ENCODE results near the gene HOXB4. TPM values are rescaled to one million over a fixed set of nuclear protein-coding genes. Genes with fewer than 3 reads are reported as not detected.

HOXB4 gene
- total RNA-seq, 4 donors from 2014 or later: 1.6 to 8.7 (median 3.4) TPM

DNA sequence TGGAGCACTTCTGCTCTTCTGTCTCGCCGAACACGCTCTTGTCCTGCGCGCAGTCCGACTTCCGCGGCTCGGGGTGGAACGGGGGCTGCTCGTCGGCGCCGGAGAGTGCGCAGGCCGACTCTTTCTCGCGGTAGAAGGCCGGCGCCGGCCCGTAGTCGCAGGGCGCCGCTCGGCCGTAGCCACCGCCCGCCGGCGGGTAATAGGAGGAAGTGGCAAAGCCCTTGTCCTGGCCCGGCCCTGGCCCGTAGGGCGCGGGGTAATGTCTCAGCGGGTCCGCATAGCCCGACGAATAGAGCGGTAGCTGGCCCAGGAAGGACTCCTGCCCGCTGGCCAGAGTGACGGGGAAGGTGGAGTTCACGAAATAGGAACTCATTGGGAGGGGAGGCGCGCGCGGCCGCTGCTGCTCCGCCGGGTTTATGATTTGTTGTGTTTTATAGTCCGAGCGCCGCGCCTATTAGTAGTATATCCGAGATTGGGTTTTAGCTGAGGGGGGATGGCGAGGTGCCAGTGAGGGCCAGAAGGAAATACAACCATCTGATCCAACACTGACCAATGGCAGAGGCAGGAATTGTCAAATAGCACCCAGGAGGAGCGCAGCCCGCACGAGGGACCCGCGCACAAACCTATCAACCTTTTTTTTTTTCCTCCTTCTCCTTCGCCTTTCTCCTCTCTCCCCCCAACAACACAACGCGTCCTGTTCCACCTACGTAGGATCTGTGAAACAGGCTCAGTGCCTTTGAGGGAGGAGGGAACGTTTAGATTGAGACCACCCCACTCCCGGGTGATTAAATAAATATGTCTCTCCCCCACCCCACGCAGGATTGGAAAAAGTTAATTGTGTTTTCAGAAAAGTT is 19.9 kb upstream of the HOXB4 start:
- no peak for DNase-seq (ENCODE audit: low spot score)
- no peak for TF ChIP-seq CTCF (IDR thresholded peaks at IDR 0.05)
- peak; percentile 34 for ATAC-seq (ENCODE audit: low FRiP score)

DNA sequence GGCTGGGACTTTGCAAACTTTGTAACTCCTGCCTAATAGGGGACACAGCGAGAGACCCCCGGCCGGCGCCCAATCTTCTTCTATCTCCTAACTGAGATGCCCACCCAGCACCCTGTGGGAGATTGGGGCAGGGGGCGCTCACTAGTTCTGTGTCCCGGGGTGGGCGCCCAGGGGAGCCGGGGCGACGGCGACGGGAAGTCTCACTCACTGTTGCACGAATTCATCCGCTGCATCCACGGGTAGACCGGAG is 19.3 kb upstream of the HOXB4 start:
- no peak for ATAC-seq (ENCODE audit: low FRiP score)
- no peak for TF ChIP-seq CTCF (IDR thresholded peaks at IDR 0.05)
- DNase-seq (ENCODE audit: low spot score): no peak

DNA sequence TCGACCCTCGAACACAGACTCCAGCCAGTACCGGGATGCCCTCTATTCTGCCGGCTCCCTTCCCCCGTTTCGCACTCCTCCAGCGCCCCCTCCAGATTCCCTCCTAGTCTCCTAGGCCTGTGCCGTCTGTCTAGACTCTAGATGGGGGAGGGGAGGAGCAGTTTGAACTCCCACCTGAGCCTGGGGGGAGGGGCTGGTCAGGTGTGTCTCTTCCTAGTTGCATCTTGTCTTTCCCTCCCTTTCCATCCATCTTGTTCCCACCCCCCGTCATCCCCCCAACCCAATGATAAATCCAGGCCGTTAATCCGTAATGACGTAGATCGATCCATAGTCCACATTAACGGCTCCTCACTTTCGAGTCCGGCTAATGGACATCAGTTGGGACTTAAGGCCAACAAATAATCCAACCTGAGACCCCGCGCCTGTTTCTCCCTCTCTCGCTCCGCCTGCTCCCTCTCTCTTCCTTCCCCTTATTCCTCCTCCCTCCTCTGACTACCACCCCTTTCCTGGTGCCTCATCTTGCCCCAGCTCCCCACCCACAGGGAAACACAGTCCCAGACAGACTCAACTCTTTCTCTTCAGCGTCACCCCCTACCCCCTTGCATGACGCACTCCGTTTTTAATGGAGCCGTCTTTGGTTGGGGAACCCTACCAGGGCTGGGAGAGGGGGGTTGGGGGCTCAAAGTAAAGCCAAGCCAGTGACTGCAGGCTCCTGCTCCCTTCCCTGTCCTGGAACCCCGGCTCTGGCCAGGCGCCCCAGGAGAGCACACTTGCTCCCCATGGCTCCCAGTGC is 18.8 kb upstream of the HOXB4 start:
- ATAC-seq (ENCODE audit: low FRiP score) (no peak), DNase-seq (ENCODE audit: low spot score) (no peak)
- no peak for TF ChIP-seq CTCF (IDR thresholded peaks at IDR 0.05)

DNA sequence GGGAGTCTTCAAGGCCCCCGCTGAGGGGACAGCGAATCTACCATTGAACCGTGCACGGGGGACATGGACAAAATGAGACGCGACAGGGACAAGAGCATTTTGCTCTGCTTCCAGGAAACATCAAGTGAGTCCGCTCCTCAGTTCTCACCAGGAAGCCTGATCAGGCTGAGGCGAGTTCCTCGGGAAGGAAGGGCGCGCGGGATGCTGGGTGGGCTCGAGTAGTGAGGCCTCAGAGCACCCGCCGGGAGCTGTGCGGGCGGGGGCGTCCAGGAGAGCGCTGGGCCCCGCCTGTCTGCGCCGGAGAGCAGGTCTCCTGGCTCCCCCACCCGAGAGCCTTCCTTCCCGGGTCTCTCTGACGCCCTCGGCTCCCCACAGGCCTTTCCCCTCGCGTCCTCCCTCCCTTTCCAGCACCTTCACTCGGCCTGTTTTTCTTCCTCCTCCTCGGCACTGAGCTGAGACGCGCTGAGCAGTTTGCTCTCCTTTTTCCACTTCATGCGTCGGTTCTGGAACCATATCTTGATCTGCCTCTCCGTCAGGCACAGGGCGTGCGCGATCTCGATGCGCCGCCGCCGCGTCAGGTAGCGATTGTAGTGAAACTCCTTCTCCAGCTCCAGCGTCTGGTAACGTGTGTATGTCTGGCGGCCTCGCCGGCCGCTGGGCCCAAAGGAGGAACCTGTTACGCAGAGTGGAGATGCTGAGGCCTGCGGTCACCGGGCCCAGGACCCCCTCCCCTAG is 18.0 kb upstream of the HOXB4 start:
- TF ChIP-seq CTCF (IDR thresholded peaks at IDR 0.05): no peak
- no peak for ATAC-seq (ENCODE audit: low FRiP score)
- no peak for DNase-seq (ENCODE audit: low spot score)

GRCh38 chr17:48595278-48595999 is 17.3 kb upstream of the HOXB4 start:
- no peak for ATAC-seq (ENCODE audit: low FRiP score)

More at GRCh38 chr17:48595278-48595999, 17.3 kb upstream of the HOXB4 start:
- no peak for TF ChIP-seq CTCF (IDR thresholded peaks at IDR 0.05)
- no peak for DNase-seq (ENCODE audit: low spot score)
